Stimulated activated CD8-positive, alpha-beta memory T cell treated with anti-CD3 and anti-CD28 coated beads, Interleukin-7, amount 100 ng/mL, for 48 hours (primary cell): ENCODE measurements around the gene SLC25A51.

Source experiments
- DNase-seq, 2 donors: peaks; one replicate each; pipeline ENCODE4 v3.0.0-alpha.2; 2020; ENCODE audit warnings: low read depth in 1 of 2; ENCODE audit errors: extremely low read depth in 1 of 2

Gene SLC25A51, protein sequence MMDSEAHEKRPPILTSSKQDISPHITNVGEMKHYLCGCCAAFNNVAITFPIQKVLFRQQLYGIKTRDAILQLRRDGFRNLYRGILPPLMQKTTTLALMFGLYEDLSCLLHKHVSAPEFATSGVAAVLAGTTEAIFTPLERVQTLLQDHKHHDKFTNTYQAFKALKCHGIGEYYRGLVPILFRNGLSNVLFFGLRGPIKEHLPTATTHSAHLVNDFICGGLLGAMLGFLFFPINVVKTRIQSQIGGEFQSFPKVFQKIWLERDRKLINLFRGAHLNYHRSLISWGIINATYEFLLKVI

DNA sequence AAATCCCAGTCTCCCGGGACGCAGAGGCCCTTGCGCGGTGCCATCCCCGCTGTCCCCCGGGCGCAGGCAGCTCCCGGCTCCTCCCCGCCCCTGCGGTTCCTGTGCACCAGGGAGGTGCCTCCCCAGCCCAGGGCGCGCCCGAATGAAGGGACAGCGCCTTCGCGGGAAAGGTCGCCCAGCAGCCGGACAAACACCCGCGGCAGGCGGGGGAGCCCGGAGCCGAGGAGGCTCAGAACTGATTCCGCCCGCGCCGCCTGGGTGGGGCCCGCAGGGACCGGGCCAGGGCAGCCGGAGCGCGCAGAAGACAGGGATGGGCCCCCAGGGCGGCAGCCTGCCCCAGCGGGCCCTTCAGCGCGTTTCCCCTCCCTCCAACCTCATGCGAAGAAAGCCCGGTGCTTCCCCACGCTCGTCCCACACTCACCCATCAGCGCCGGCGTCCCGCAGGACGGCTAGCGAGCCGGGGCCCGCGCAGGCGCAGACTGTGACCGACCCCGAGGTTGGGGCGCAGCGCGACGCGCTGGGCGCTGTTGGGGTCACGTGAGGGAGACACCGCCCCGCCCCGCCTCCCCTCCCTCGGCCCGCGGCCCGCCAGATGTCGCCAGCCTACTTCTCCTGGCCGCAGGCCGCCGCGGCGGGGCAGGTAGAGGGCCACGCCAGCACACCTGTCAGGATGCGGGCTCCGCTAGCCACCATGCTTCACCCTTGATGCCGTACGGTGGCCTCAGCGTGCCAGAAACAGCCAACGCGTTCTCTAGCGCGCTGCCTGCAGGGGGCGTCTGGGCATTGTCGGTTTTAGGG is at the start of gene SLC25A51:
TSS of gene SLC25A51 (minus strand) at position 481 of the 798 bp plus-strand sequence. CDS start 15,577 bp downstream, outside the sequence.
- DNase-seq = peak; percentile 82 to 88

DNA sequence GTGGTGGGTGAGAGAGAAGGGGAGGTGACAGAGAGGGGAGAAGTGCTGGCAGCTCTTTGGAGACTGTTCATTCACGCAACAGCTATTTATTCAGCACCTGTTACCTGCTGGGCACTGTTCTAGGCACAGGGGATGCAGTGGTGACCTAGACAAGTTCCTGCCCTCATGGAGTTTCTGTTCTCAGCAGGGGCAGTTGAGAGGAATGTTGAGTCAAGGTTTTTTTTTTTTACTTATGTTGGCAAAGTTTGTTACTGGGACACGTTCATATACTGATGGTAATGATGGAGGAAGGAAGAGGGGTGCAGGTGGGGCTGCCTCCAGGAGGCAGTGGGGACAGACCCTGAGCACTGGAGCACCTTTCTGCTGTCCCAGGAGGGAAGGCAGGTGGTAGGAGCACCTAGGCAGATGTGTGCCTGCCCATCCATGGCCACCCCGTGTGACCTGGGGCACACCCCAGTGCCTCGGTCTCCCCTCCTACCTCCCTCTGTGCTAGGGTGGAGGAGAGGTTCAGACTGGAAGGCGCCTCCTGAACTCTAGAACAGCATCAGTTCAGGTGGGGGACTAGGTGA is 49.4 kb upstream of the SLC25A51 start:
- DNase-seq = no peak

DNA sequence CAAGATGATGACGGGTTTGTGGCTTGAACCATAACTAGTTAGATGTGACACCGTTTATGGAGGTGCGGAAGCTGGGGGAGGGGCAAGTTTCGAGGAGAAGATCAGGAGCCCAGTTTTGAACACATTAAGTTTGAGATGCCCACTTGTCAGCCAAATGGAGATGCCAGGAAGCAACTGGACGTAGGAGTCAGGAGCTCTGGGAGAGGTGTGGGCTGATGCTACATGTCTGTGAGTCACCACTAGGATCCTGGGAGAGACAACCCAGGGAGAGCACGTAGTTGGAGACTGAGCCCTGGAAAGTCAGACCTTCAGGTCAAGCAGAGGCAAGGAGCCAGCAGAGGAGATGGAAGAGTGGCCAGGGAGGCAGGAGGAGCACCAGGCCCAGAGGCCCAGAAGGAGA is 48.8 kb upstream of the SLC25A51 start:
- DNase-seq = no peak

DNA sequence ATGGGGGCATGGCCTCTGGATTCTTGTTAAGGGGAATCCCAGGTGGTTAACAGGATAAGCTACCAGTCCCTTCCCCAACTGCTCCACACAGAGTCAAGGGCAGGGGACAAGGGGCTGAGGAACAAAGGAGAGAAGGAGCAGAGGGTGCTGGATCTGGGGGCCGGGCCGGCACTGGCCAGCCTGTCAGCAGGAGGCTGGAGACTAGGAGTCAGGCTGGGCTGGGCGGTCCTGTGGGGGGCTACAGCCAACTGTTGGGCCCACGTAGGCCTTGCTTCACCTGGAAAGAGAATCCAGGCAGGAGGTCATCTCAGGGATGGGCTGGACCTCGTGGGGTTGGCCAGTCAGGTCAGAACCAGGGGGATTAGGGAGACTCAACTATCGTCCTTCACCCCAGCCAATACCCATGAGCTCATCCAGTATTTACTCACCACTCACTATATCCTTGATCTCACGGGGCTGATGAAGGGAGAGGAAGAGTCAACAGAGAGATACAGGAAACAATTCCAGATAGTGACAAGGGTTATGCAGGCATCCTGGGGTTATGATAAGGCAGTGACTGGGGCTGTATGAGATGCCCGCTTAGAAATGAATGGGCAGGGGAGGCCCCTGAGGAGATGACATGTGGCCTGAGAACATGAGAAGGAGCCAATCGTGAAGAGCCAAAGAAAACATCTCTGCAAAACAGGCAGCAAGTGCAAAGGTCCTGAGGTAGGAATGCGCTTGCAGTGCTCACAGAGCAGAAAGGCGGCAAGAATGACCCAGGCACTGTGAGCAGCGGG is 47.9 kb upstream of the SLC25A51 start:
- no peak for DNase-seq

DNA sequence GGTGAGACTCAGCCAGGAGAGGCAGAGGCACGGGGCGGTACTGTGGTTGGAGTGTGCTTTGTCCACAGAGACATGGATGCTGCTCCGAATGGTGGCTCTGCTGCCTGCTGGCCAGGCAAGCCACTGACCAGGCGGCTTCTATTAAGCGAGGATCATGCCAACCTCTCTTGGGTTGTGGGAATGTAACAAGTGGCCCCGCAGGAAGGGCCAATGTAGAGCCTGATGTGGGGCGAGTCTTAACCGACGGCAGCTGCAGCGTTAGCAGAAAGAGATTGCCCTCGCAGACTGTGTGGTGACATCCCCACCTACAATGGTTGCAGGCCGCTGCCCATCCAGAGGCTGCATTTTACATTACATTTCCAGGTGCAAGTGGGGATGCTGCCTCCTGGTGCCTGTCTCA is 46.6 kb upstream of the SLC25A51 start:
- no peak for DNase-seq

DNA sequence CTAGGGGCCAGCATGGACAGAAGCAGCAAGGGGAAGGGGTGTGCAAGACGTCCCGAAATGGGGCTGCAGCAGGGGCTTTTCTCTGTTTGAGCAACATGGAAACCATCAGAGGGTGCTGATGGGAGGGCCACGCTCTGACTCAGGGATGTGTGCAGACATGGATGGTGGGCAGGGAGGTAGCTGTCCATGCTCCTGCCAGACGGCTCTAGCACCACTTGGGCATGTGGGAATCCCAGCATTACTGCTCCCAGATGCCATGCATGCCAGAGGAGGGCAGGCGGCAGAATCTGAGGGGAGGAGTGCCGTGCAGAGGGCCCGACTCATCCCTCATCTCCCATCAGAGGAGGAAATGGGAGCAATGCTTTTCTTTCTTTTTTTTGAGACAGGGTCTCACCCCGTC is 45.6 kb upstream of the SLC25A51 start:
- no peak for DNase-seq

DNA sequence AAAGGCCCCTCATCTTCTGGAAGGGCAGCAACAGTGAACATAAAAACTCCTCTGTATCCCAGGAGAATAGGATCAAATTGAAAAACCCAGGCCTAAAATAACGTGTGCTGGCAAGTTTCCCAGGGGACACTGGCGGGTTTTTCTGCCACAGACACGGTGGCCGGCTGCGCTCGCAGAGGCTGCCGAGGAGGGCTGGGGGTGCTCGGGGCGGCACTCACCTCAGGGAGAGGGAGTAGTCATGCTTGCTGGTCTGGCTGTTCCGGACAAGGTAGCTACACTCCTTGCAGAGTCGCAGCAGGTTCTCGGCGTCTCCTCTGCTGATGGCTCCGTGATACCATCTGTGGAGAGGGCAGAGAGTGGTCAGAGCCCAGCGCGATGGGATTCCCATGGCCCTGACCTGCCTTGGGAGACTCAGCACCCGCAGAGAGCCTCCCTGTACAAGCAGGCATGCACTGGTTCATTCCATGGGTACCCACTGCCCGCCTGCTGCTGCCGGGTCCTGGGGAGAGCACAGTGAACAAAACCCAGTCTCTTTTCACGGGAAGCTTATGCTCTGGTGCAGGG is 44.6 kb upstream of the SLC25A51 start:
- DNase-seq = no peak

DNA sequence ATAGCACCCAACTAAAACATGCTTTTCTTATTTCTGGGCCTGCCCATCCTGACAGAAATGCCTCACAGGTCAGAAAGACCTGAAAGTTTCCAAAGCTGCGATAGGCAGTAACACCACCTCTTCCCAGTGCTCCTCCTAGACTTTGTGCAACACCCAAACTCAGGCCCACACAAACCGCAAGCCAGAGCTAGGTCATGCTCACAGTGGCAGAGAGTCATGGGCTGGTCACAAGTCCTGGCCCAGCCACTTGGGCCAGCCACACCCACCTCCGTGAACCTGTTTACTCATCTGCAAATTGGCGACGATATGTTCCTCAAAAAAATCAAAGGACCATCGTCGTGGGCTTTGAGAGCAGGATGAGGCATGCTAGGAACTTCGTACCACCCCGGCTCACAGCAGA is 44.0 kb upstream of the SLC25A51 start:
- no peak for DNase-seq

DNA sequence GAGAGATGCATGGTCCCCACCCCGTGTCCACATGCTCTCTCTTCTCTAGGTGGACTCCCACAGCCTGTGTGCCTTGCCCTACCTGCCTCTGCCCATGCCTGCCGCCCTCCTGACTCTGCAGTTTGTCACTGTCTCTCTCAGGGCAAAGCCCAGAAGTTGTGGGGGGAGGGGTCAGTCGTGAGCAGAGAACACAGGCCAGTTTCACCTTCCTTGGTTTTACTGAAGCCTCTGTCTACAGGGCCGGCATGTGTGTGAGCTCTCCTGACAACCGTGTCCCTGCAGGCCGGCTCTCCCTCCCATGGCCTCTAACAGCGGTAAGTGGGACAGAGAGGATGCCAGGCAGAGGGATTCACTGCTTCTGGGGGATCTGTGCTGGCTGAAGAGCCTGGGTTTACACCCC is 43.5 kb upstream of the SLC25A51 start:
- DNase-seq = no peak

DNA sequence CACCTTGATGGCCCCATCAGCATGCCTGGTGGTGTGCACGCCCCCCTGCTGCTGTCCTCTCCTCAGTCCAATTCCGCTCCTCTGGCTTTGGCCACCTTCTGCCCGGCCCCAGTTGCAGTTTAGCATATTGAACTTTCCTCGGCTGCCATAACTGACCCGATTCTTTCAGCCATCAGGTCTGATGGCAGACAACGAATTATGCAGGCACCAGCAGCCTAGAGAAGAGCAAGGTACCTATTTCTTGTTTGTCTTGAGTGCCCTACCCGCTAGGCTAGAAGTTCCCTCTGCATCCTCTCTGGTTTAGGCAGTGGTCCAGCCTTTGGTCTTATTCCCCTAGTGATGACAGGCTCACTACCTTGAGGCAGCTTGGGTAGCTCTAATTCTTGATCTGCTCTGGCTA is 43.0 kb upstream of the SLC25A51 start:
- no peak for DNase-seq

DNA sequence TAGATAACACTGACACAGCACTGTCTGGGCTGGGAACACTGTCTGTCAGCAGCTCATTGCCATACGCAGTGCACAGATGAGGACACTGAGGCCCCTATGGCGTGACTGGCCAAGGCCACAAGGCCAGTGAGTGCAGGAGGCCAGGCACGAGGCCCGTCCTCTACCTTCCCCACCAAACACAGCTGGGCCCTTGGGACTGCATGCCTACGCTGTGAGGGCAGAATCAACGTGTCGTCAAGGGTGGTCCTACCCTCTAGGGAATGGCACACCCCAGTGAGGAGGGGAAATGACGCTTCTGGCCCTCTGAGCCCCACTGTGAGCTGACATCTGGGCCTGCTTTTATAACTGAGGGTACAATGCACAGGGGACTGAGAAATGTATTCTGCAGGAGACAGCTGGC is 42.1 kb upstream of the SLC25A51 start:
- no peak for DNase-seq

DNA sequence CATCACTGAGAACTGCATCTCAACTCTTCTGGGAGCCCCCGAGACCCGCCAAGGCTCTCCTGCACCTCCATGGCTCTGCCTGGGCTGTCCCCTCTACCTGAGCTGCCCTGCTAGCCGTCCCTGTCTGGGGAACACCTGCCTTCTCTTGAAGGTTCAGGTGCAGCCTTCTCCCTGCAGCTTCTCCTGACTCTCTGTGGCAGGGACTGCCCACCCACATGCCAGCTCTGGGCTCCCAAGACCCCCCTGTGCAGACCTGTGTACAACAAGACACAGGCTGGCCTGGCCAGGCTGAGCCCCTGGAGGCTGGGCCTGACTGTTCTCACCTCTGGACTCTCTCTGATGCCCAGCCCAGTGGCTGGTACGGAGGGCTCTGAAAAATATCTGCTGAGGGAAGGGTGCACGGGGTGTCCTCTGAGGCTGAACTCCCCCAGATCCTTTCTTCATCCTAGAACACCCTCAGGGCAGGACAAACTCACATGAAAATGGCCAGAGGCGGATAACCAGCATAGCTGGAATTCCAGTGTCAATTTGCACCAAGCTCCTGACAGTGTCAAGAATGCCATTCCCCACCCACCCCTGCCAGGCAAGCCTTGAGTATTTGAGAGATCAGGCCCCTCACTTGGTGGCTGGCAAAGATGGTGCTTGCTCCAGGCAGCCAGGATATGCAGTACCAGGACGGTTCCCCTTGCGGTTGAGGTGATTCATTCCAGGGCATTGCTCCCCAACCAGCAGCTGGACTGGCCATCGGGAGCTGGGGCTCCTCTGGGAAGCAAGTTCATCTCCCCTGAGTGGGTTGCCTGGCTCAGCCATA is 40.9 kb upstream of the SLC25A51 start:
- no peak for DNase-seq

DNA sequence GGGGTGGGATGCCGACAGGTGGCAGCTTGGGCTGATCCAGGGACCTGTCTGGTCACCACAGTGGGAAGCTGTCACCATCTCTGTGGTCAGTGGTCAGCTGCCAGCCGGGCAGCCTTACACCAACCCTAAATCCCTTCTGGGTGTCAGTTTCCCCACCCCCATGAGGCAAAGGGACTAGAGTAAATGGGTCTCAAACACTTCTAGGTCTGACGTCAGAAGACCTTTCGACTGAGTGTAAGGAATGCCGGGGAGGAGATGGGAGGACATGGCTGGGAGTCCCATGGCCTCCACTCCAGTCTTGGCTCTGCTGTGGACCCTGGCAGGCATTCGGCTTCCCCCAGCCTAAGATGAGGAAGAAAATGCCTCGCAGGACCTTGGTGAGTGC is 40.3 kb upstream of the SLC25A51 start:
- no peak for DNase-seq

DNA sequence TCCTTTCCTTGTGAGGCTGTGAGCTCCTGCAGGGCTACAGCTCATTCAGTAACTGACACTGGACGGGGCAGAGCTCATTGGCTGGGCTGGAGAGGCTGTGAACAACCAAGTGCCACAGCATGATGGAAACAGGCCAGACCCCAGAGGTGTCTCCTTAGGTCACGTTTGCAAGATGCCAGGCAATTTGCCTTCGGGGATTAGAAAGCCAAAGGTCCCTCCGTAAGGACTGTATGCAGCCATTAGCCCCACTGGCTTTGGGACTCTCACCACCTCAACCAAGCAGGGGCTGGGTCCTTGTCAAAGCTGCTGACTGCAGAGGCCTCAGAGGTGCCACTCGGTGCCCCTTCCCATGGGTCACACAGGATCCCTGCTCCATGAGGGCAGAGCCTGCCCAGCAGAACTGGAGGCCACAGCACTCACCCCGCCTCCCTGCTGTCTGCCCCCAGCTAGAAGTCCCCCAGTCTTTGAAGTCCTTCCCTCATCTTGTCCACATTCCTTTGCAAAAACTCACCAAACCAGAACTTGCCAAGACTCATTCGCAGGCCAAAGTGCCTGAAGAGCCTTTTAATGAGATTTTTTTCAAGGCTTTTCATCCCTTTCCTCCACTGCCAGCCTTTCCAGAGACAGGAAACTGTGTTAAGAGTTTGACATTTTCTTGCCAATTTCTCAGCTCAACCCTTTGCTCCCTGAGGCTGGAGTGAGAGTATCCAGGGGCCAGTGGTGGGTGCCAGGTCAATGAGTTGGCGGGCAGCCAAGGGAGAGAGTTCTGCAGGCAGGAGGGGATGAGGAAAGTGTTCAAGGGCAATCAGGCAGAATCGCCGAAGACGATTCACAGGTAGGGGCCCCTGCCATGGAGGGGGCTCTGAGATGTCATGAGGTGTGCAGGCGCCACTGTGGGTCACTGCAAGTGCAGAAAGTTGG is 39.7 kb upstream of the SLC25A51 start:
- no peak for DNase-seq

DNA sequence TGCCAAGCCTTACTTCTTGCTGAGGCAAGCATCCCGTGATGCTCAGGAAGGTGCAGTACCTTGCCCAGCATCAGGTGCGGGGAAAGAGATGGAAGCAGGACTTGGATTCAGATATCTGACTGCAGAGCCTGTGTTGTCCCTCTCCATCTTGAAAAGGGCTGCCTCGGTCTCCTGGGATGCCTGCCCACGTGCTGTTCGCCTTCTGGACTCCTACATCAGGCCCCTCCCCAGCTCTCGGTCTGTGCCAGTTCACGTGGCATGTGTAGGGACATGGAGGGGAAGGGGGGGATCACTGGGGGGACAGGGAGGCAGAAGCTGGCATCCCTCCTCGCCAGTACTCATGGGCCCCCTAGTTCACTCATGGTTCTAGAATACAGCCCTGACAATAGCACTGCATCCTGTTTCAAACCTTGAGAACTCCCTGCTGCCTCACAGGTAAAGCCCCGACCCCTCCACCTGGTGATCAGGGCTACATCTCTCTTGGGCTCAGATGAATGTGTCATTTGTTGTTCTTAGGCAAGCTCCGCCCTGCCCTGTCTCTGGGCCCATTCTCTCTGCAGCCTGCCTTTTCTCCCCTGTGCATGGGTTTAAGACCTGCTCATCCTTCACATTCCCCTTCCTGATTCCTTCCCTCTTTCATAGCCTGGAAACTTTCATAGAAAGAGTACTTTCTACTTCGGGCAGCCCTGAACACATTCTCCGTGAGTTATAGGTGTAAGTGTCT is 38.9 kb upstream of the SLC25A51 start:
- no peak for DNase-seq

DNA sequence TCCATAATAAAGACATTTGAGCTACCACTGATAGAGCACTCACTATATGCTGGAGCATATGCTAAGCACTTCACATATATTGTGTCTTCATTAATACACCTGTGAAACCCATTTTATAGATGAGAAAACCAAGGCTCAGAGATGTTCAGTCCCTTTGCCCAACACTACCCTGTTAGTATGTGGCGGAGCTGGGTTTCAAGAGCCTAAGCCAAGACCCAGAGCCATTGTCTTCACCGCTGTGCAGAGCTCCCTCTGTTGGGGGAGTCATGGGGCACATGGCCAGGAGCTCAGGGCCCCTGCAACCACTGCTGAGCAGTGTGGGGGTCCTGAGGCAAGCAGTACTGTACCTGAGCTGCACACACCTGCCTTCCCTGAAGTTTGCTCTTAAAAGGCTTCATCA is 37.3 kb upstream of the SLC25A51 start:
- no peak for DNase-seq

DNA sequence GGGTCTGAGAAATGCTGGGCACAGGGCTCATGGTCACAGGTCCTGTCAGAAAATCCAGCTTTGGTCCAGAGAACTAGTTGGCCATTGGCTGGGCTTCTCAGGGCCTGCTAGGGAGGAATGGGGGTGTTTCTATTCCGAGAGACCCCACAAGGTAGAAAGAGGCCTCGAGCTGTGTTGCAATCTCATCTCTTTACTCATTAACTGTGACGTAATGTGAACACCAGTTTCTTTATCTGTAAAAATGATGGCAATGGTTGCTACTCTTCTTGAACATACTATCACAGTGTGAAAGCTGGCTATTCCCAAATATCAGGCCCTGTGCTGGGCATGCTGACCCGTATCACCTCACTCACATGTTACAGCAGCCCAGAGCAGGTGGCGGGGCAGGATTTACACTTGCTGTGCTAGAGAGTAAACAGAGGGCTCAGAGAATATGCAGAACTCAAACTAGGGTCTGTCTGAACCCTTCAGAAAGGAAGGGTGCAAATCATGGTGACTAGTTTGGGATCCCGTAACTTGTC is 35.7 kb upstream of the SLC25A51 start:
- DNase-seq = no peak
